HepG2 (cell line): ENCODE measurements around the gene IL32. TPM values are rescaled to one million over a fixed set of nuclear protein-coding genes. Genes with fewer than 3 reads are reported as not detected.

Source experiments
- ASH2L ChIP-seq: fragments of 300-600, 200-600 bp; sonication (generic); IDR thresholded peaks from 2 replicates; pipeline ENCODE4 v1.7.0; 2017; ENCODE audit warnings: low read depth, mild to moderate bottlenecking, moderate library complexity, mixed read lengths, low read length; ENCODE audit not compliant: insufficient read length
- CSRNP1 ChIP-seq: sonication (generic); formaldehyde crosslinking; IDR thresholded peaks from 2 replicates; pipeline ENCODE4 v1.8.1; 2023; ENCODE audit warnings: mild to moderate bottlenecking, missing genetic modification reagents
- ETV5 ChIP-seq: IDR thresholded peaks from 2 replicates; pipeline ENCODE4 v1.6.1; 2018; ENCODE audit warnings: missing biosample characterization, missing genetic modification reagents, inconsistent platforms, borderline replicate concordance
- FOXM1 ChIP-seq: sonication (generic); formaldehyde crosslinking; IDR thresholded peaks from 2 replicates; pipeline ENCODE4 v1.5.0; 2020; ENCODE audit warnings: missing genetic modification reagents
- GLI4 ChIP-seq: sonication (generic); formaldehyde crosslinking; IDR thresholded peaks from 2 replicates; pipeline ENCODE4 v1.5.1; 2020; ENCODE audit warnings: missing genetic modification reagents, mild to moderate bottlenecking, moderate library complexity, borderline replicate concordance
- HDAC1 ChIP-seq: sonication (generic); formaldehyde crosslinking; IDR thresholded peaks from 2 replicates; pipeline ENCODE4 v1.5.1; 2020; ENCODE audit warnings: mild to moderate bottlenecking, missing genetic modification reagents
- IRF9 ChIP-seq: sonication (generic); formaldehyde crosslinking; IDR thresholded peaks from 2 replicates; pipeline ENCODE4 v1.8.0; 2022; ENCODE audit warnings: missing genetic modification reagents, mild to moderate bottlenecking, borderline replicate concordance
- JARID2 ChIP-seq: sonication (generic); formaldehyde crosslinking; IDR thresholded peaks from 2 replicates; pipeline ENCODE4 v1.8.1; 2023; ENCODE audit warnings: missing genetic modification reagents, inconsistent platforms; ENCODE audit not compliant: insufficient replicate concordance
- NAIF1 ChIP-seq: sonication (generic); formaldehyde crosslinking; IDR thresholded peaks from 2 replicates; pipeline ENCODE4 v1.5.0; 2020; ENCODE audit warnings: mild to moderate bottlenecking, missing genetic modification reagents, borderline replicate concordance
- NFIC ChIP-seq: IDR thresholded peaks from 2 replicates; pipeline ENCODE4 v1.6.1; 2012; ENCODE audit warnings: mild to moderate bottlenecking, low read length, inconsistent platforms
- NPAS2 ChIP-seq: sonication (generic); formaldehyde crosslinking; IDR thresholded peaks from 2 replicates; pipeline ENCODE4 v1.8.0; 2022; ENCODE audit warnings: mild to moderate bottlenecking, missing genetic modification reagents, borderline replicate concordance
- REPIN1 ChIP-seq: sonication (generic); formaldehyde crosslinking; IDR thresholded peaks from 2 replicates; pipeline ENCODE4 v1.8.0; 2022; ENCODE audit warnings: missing genetic modification reagents, low read depth, mild to moderate bottlenecking, borderline replicate concordance
- TEAD2 ChIP-seq: sonication (generic); formaldehyde crosslinking; IDR thresholded peaks from 2 replicates; pipeline ENCODE4 v1.9.0; 2021; ENCODE audit warnings: missing genetic modification reagents
- XRCC5 ChIP-seq: fragments of 200-400 bp; formaldehyde crosslinking; optimal IDR thresholded peaks from 2 replicates; pipeline ENCODE3; 2017; ENCODE audit warnings: mild to moderate bottlenecking, low read length
- ZBTB20 ChIP-seq: sonication (generic); formaldehyde crosslinking; IDR thresholded peaks from 2 replicates; pipeline ENCODE4 v1.8.1; 2023; ENCODE audit warnings: missing genetic modification reagents, low read depth, mild to moderate bottlenecking, borderline replicate concordance
- ZFP62 ChIP-seq: sonication (generic); formaldehyde crosslinking; IDR thresholded peaks from 2 replicates; pipeline ENCODE4 v1.4.0; 2020; ENCODE audit warnings: missing genetic modification reagents
- ZNF468 ChIP-seq: sonication (generic); formaldehyde crosslinking; IDR thresholded peaks from 2 replicates; pipeline ENCODE4 v1.8.0; 2022; ENCODE audit warnings: mild to moderate bottlenecking, moderate library complexity, missing genetic modification reagents
- ZNF546 ChIP-seq: sonication (generic); formaldehyde crosslinking; conservative IDR thresholded peaks from 2 replicates; pipeline ENCODE4 v1.8.1; 2023; ENCODE audit warnings: mild to moderate bottlenecking, missing genetic modification reagents
- ZNF614 ChIP-seq: IDR thresholded peaks from 2 replicates; pipeline ENCODE4 v1.6.1; 2018; ENCODE audit warnings: missing biosample characterization, missing genetic modification reagents, inconsistent platforms, borderline replicate concordance
- ZNF652 ChIP-seq: IDR thresholded peaks from 2 replicates; pipeline ENCODE4 v1.6.1; 2016; ENCODE audit warnings: low read depth, borderline replicate concordance
- ZNF660 ChIP-seq: sonication (generic); formaldehyde crosslinking; IDR thresholded peaks from 2 replicates; pipeline ENCODE4 v1.5.1; 2020; ENCODE audit warnings: mild to moderate bottlenecking, low read depth, missing genetic modification reagents, borderline replicate concordance
- ZNF75D ChIP-seq: sonication (generic); formaldehyde crosslinking; IDR thresholded peaks from 2 replicates; pipeline ENCODE4 v1.8.1; 2023; ENCODE audit warnings: missing genetic modification reagents, mild to moderate bottlenecking, borderline replicate concordance
- ZNF780A ChIP-seq: sonication (generic); formaldehyde crosslinking; IDR thresholded peaks from 2 replicates; pipeline ENCODE4 v1.8.0; 2022; ENCODE audit warnings: mild to moderate bottlenecking, missing genetic modification reagents, moderate library complexity
- ZNF790 ChIP-seq: sonication (generic); formaldehyde crosslinking; IDR thresholded peaks from 2 replicates; pipeline ENCODE4 v1.8.0; 2022; ENCODE audit warnings: missing genetic modification reagents, mild to moderate bottlenecking, borderline replicate concordance
- ZNF83 ChIP-seq: sonication (generic); formaldehyde crosslinking; IDR thresholded peaks from 2 replicates; pipeline ENCODE4 v1.4.0; 2020; ENCODE audit warnings: missing genetic modification reagents, mild to moderate bottlenecking, borderline replicate concordance
- ZNF841 ChIP-seq: sonication (generic); formaldehyde crosslinking; IDR thresholded peaks from 2 replicates; pipeline ENCODE4 v1.8.1; 2023; ENCODE audit warnings: missing genetic modification reagents, borderline replicate concordance
- polyA plus RNA-seq, 8 experiments: library from polyadenylated mRNA; depleted of rRNA in 3 of 8; stranded (reverse) in 7 of 8; unstranded in 1 of 8; fragments of >200 nt; fragmentation: Illumina TruSeq in 4 of 8; extraction: Trizol in 4 of 8; gene quantifications; 2 replicates each; pipeline versions ENCODE4 v1.2.1 to v1.2.3, GENCODE V29; 2011 to 2016; ENCODE audit warnings: low read depth in 4 of 8, missing spikeins in 1 of 8, mixed read lengths in 1 of 8; ENCODE audit not compliant: insufficient read depth in 1 of 8
- total RNA-seq, 5 experiments: library from RNA; depleted of rRNA; stranded (reverse); fragments of >200 nt; fragmentation: Illumina TruSeq; extraction: Trizol; gene quantifications; 2 replicates each; pipeline ENCODE4 v1.2.3, GENCODE V29; 2016; ENCODE audit warnings: low read depth in 1 of 5

IL32 gene
- total and polyA plus RNA-seq, 2 of the 13 experiments (the other 11 are each of a cell fraction or from before 2014, with no cell fraction given) = 115 to 165 TPM

DNA sequence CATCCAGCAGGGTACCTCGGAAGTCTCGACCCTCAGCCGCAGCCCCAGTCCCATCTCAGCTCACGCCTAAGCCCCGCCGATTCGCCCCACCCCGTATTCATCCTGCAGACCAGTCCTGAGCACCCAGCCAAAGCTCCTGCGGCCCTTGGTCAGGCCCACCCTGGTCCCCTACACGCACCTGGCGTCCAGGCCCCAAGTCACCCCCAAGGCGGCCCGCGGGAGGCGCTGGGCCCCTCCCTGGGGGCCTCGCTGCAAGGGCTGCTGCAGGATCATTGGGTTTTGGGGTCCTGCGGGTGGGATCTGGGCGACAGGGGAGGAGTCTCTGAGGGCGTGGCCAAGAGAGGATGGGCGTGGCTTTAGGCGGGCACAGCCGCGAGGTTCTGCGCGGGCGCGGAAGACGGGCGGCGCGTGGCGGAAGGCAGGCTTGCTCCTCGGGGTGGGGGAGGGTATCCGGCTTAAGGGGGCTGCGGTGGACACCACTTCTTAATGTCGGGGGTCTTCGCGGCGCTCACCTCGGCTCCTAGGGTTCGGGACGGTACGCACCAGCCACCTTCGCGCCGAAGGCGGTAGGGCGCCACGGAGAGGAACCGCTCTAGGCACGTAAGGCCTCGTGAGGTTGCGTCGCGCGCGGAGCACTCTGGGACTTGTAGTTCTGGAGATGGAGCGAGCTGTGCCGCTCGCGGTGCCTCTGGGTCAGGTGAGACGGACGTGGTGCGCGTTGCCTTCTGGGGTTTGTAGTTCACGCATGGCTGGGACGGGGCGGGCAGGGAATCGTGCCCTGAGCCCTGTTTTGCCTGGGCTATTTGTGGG is 41.6 kb upstream of the IL32 start, which contains the start of the genes HCFC1R1 and THOC6 (continued):
- TF ChIP-seq IRF9 (CRISPR knock-in tag) (peak; percentile 85), TEAD2 (CRISPR knock-in tag) (no peak), NFIC (no peak), XRCC5 (peak; percentile 22), ZNF790 (peak; percentile 88; the same call in 1 of the 2 replicates), ZBTB20 (CRISPR knock-in tag) (peak; percentile 83; the same call in 1 of the 2 replicates), ZNF83 (CRISPR knock-in tag) (0 out of 2 replicates have a peak, but pooled peaks have one; percentile 51), JARID2 (no peak), HDAC1 (peak; percentile 47), REPIN1 (CRISPR knock-in tag) (peak; percentile 85; the same call in 1 of the 2 replicates), ASH2L (peak; percentile 54), GLI4 (peak; percentile 93; the same call in 1 of the 2 replicates), ZNF780A (CRISPR knock-in tag) (no peak; the same call in 1 of the 2 replicates), NAIF1 (CRISPR knock-in tag) (peak; percentile 68; the same call in 1 of the 2 replicates), FOXM1 (CRISPR knock-in tag) (no peak), ETV5 (CRISPR knock-in tag) (peak; percentile 66), NPAS2 (no peak), ZNF75D (CRISPR knock-in tag) (no peak), ZNF660 (CRISPR knock-in tag) (no peak), CSRNP1 (peak; percentile 91), ZFP62 (CRISPR knock-in tag) (no peak), ZNF546 (no peak; the same call in 1 of the 2 replicates), ZNF652 (CRISPR knock-in tag) (0 out of 2 replicates have a peak, but pooled peaks have one; percentile 28), ZNF614 (CRISPR knock-in tag) (peak; percentile 88), ZNF841 (CRISPR knock-in tag) (peak; percentile 45; the same call in 1 of the 2 replicates), ZNF468 (CRISPR knock-in tag) (no peak)
